Testis (tissue), 3 donors: ENCODE data around the gene MACROD2. TPM values are rescaled to one million over a fixed set of nuclear protein-coding genes. Genes with fewer than 3 reads are reported as not detected.

Experiments used
- DNase-seq: peaks from one replicate; pipeline ENCODE4 v3.0.0-alpha.2; 2019
- H3K27ac ChIP-seq, 2 donors: fragments of 200-600 bp; sonication (generic); one replicate each; pipeline ENCODE4 v1.5.1; 2019
- H3K27me3 ChIP-seq: fragments of 200-600 bp; sonication (generic); one replicate; pipeline ENCODE4 v1.5.1; 2019
- H3K36me3 ChIP-seq: fragments of 200-600 bp; sonication (generic); one replicate; pipeline ENCODE4 v1.5.1; 2017; ENCODE audit warnings: low read depth; ENCODE audit errors: missing control alignments
- H3K4me1 ChIP-seq: fragments of 200-600 bp; sonication (generic); one replicate; pipeline ENCODE4 v1.5.1; 2019
- H3K4me3 ChIP-seq, 2 donors: fragments of 200-600 bp; sonication (generic); one replicate each; pipeline ENCODE4 v1.5.1; 2017 to 2019
- H3K9me3 ChIP-seq: fragments of 200-600 bp; sonication (generic); one replicate; pipeline ENCODE4 v1.5.1; 2017
- CTCF ChIP-seq, 3 experiments: fragments of 450-650 bp in 2 of 3; fragments of 200-600 bp in 1 of 3; sonication (generic) in 1 of 3; IDR thresholded peaks; one replicate each; pipeline ENCODE4 v1.5.1; 2016 to 2019; ENCODE audit warnings: antibody characterized with exemption in 3 of 3, mild to moderate bottlenecking in 2 of 3, moderate library complexity in 1 of 3
- POLR2A ChIP-seq: fragments of 450-650 bp; IDR thresholded peaks from one replicate; pipeline ENCODE4 v1.6.1; 2017; ENCODE audit warnings: antibody characterized with exemption, mild to moderate bottlenecking, moderate library complexity
- WGBS, 2 donors: methylation state at CpG; one replicate each; pipeline ENCODE4 v1.1.5; 2018; 5-methylcytosine and 5-hydroxymethylcytosine counted together
- intact Hi-C: fragments of 100-400 bp; cut with DNase I; formaldehyde crosslinking; loops from one replicate; pipeline ENCODE4 v1.15.1; 2023; ENCODE audit warnings: low total_unique reads
- polyA plus RNA-seq: library from polyadenylated mRNA; stranded (reverse); fragments of 350-450 nt; fragmentation: Illumina TruSeq; extraction: RNeasy Lipid Tissue Mini Kit (QIAGEN cat#74804); gene quantifications from one replicate; pipeline ENCODE4 v1.2.3, GENCODE V29; 2014; ENCODE audit warnings: low read depth, low replicate concordance; ENCODE audit not compliant: insufficient read depth
- total RNA-seq, 2 donors: library from RNA; depleted of rRNA; stranded (reverse); fragments of >200 nt; gene quantifications; one replicate each; pipeline ENCODE4 v1.2.3, GENCODE V29; 2016

The MACROD2 gene
- total and polyA plus RNA-seq, 3 donors from 2014 or later: 12.6 to 20.6 (median 16.8) TPM

GRCh38 chr20:15902493-15902892 is 1907.2 kb downstream of the MACROD2 start:
- peak; percentile 61 for DNase-seq
- Histone ChIP-seq H3K9me3 (no peaks in the 10 kb centered on the region), H3K4me1 (no peaks in the 10 kb centered on the region), H3K4me3 (no peak overlapping the region), H3K27me3 (no peaks in the 10 kb centered on the region), H3K36me3 (no peaks in the 10 kb centered on the region), H3K27ac (no peak overlapping the region)
- WGBS, 2 donors: 65 to 67% methylated on average over 9 of the region's 9 CpGs
- intact Hi-C loops: no loop called here
- TF ChIP-seq POLR2A: no peak
- TF ChIP-seq CTCF (IDR thresholded peaks at IDR 0.05): peak in 2 of 3 experiments; percentile 8 to 32

DNA sequence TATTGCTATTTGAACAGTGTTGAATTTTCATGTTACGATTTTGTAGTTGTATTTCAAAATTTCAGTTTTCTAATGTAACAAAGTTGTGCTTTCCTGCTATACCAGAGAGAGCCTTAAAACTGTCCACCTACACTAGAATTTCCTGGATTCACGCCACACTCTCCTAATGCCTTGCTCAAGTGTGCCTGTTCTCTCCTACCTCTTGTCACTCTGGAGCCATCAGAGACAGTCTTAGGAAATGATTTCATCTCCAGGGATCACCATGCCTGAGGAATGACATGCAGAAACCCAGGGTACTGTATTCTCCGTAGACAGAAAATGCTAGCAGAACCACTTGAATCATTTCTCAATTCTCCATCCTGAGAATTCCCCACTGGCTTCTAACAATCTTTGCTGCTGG is 1910.3 kb downstream of the MACROD2 start:
- Histone ChIP-seq H3K4me3 (no peak overlapping the region), H3K27me3 (no peaks in the 10 kb centered on the region), H3K36me3 (no peaks in the 10 kb centered on the region), H3K9me3 (no peaks in the 10 kb centered on the region), H3K27ac (no peak overlapping the region), H3K4me1 (no peaks in the 10 kb centered on the region)
- TF ChIP-seq POLR2A (no peak), CTCF (IDR thresholded peaks at IDR 0.05) (no peak)
- DNase-seq: no peak
- WGBS, 2 donors: 87 to 88% methylated on average over 3 of the region's 3 CpGs
- intact Hi-C loops: no loop called here

- no peaks in the 10 kb centered on the region for H3K4me1 ChIP-seq
- no peak for DNase-seq
- no peaks in the 10 kb centered on the region for H3K36me3 ChIP-seq
- WGBS, 2 donors: 96 to 98% methylated on average over 2 of the region's 2 CpGs
- H3K4me3 ChIP-seq: no peak overlapping the region
- TF ChIP-seq POLR2A (no peak), CTCF (IDR thresholded peaks at IDR 0.05) (no peak)
- intact Hi-C loops: no loop called here
- H3K9me3 ChIP-seq: no peaks in the 10 kb centered on the region
- H3K27me3 ChIP-seq: no peaks in the 10 kb centered on the region
- H3K27ac ChIP-seq: no peak overlapping the region
Measured at GRCh38 chr20:15909995-15910394, 1914.7 kb downstream of the MACROD2 start.

DNA sequence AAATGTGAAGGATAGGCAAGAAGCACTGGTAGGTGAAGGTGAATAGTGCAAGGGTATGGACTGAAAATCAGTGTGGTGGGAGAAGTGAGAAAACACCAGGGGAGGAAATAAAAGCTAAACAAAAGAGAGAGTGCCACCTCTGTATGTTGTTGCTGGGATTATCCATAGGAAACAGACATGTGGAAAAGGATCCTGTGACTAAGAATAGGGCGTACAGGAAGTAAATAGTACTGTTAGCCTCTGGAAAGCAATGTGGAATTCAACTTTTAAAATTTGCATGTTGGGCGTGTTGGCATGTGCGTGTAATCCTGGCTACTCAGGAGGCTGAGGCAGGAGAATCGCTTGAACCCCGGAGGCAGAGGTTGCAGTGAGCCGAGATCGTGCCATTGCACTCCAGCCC is 1916.3 kb downstream of the MACROD2 start:
- H3K27me3 ChIP-seq: no peaks in the 10 kb centered on the region
- intact Hi-C loops: no loop called here
- no peaks in the 10 kb centered on the region for H3K36me3 ChIP-seq
- no peak overlapping the region for H3K27ac ChIP-seq
- no peak for TF ChIP-seq POLR2A
- TF ChIP-seq CTCF (IDR thresholded peaks at IDR 0.05): no peak
- 77 to 78% methylated on average over 7 of the region's 7 CpGs for WGBS, 2 donors
- no peaks in the 10 kb centered on the region for H3K9me3 ChIP-seq
- DNase-seq: no peak
- H3K4me1 ChIP-seq: no peaks in the 10 kb centered on the region
- H3K4me3 ChIP-seq: no peak overlapping the region

- WGBS, 2 donors: 43 to 44% methylated on average over 3 of the region's 3 CpGs
- H3K27me3 ChIP-seq: no peaks in the 10 kb centered on the region
- H3K36me3 ChIP-seq: no peaks in the 10 kb centered on the region
- H3K4me1 ChIP-seq: no peaks in the 10 kb centered on the region
- TF ChIP-seq POLR2A (no peak), CTCF (IDR thresholded peaks at IDR 0.05) (no peak)
- H3K27ac ChIP-seq: no peak overlapping the region
- no peaks in the 10 kb centered on the region for H3K9me3 ChIP-seq
- DNase-seq: no peak
- intact Hi-C loops: no loop called here
- H3K4me3 ChIP-seq: no peak overlapping the region
Measured at GRCh38 chr20:15913391-15914025, 1918.2 kb downstream of the MACROD2 start.
